Uterus (tissue), 4 donors: ENCODE data around the gene PPRC1. TPM values are rescaled to one million over a fixed set of nuclear protein-coding genes. Genes with fewer than 3 reads are reported as not detected.
A peak's percentile ranks its signal among the peaks of the same experiment; 100 is the strongest.

Experiments used
- DNase-seq, 2 donors: peaks; one replicate each; pipeline ENCODE4 v3.0.0-alpha.2; 2019 to 2020
- H3K27ac ChIP-seq, 2 donors: fragments of 200-600 bp; sonication (generic); 1 replicate in 1 of 2; 2 replicates in 1 of 2; pipeline ENCODE4 v1.5.1; 2016 to 2018
- H3K27me3 ChIP-seq, 2 donors: fragments of 200-600 bp; sonication (generic); one replicate each; pipeline ENCODE4 v1.5.1; 2018 to 2019; ENCODE audit warnings: control low read depth in 1 of 2
- H3K36me3 ChIP-seq, 2 donors: fragments of 200-600 bp; sonication (generic); one replicate each; pipeline ENCODE4 v1.5.1; 2019; ENCODE audit warnings: control low read depth in 1 of 2
- H3K4me1 ChIP-seq, 2 donors: fragments of 200-600 bp; sonication (generic); one replicate each; pipeline ENCODE4 v1.5.1; 2018 to 2019; ENCODE audit warnings: control low read depth in 1 of 2
- H3K4me3 ChIP-seq, 2 donors: fragments of 200-600 bp; sonication (generic); 1 replicate in 1 of 2; 2 replicates in 1 of 2; pipeline ENCODE4 v1.5.1; 2018 to 2019; ENCODE audit warnings: mild to moderate bottlenecking in 1 of 2
- H3K9me3 ChIP-seq, 2 donors: fragments of 200-600 bp; sonication (generic); one replicate each; pipeline ENCODE4 v1.5.1; 2019; ENCODE audit warnings: control low read depth in 1 of 2
- POLR2A ChIP-seq, 2 donors: fragments of 450-650 bp; IDR thresholded peaks; one replicate each; pipeline ENCODE4 v1.6.1; 2016; ENCODE audit warnings: antibody characterized with exemption in 2 of 2, mild to moderate bottlenecking in 1 of 2, moderate library complexity in 1 of 2
- intact Hi-C: fragments of 100-400 bp; cut with DNase I; formaldehyde crosslinking; loops from one replicate; pipeline ENCODE4 v1.15.1; 2023; ENCODE audit warnings: low total_unique reads
- total RNA-seq, 4 donors: library from RNA; depleted of rRNA in 3 of 4; stranded (reverse); fragments of >200 nt in 3 of 4; gene quantifications; one replicate each; pipeline versions ENCODE4 v1.1.0 to v1.2.4, GENCODE V29; 2014 to 2023
- TF ChIP-seq, protein P1 (sequence below), 4 experiments: fragments of 200-600 bp in 2 of 4; fragments of 450-650 bp in 2 of 4; sonication (generic) in 2 of 4; IDR thresholded peaks; one replicate each; pipeline ENCODE4 v1.5.1; 2016 to 2019; ENCODE audit warnings: antibody characterized with exemption in 4 of 4, mild to moderate bottlenecking in 2 of 4, moderate library complexity in 1 of 4
- donor health status: DM: yes; HTN: yes; CAD: no.

The PPRC1 gene
- total RNA-seq, 4 donors from 2014 or later = 1.8 to 58.2 (median 15.5) TPM

DNA sequence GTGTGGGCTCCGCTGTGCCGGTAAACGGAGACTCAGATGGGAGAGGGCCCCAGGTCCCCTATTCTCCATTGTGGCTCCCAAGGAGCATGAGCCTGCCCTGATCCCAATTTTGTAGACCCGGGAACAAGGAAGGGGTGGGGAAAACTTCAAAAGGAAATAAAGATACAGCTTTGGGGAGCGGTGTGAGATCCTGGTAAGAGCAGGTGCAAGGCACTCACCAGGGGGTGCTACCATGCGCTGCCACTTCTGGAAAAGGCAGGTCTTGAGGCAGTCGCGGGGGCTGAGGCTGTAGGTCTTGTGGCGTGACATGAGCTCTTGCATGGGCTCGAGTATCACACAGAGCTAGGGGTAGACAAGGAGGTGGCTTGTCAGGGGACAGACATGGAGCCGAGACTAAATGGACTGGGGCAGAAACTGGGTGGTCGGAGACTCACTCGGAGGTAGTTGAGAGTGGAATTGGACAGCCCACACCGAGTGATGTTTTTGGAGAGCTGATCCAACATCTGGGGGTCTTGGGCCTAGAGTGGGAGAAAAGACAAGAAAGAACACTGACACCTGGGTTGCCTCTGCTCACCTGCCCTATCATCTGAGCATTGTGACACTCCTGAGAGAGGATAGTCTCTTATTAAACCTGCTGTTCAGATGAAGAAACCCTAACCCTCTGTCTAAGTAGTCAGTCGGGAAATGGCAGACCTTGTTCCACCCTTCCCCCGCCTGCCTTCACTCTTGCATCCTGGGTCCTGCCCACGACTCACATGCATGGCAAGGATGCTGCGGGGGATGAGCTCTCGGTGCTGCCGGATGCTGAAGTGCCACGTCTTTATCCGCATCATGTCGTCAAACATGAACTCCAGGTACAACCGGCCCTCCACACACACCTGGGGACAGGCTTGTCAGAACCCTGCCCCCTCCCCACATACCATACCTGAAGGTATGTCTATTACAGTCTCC is 23.4 kb upstream of the PPRC1 start:
- intact Hi-C loops = no loop called here
- Histone ChIP-seq H3K27ac (no peak overlapping the region), H3K36me3 (no peaks in the 10 kb centered on the region), H3K4me3 (no peak overlapping the region), H3K9me3 (no peaks in the 10 kb centered on the region), H3K27me3 (no peaks in the 10 kb centered on the region), H3K4me1 (peaks cover 10% of the 10 kb centered on the region in 2 donors)
- no peak for TF ChIP-seq POLR2A (IDR thresholded peaks at IDR 0.05)
- TF ChIP-seq, protein P1, sequence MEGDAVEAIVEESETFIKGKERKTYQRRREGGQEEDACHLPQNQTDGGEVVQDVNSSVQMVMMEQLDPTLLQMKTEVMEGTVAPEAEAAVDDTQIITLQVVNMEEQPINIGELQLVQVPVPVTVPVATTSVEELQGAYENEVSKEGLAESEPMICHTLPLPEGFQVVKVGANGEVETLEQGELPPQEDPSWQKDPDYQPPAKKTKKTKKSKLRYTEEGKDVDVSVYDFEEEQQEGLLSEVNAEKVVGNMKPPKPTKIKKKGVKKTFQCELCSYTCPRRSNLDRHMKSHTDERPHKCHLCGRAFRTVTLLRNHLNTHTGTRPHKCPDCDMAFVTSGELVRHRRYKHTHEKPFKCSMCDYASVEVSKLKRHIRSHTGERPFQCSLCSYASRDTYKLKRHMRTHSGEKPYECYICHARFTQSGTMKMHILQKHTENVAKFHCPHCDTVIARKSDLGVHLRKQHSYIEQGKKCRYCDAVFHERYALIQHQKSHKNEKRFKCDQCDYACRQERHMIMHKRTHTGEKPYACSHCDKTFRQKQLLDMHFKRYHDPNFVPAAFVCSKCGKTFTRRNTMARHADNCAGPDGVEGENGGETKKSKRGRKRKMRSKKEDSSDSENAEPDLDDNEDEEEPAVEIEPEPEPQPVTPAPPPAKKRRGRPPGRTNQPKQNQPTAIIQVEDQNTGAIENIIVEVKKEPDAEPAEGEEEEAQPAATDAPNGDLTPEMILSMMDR (IDR thresholded peaks at IDR 0.05) = no peak
- no peak for DNase-seq

DNA sequence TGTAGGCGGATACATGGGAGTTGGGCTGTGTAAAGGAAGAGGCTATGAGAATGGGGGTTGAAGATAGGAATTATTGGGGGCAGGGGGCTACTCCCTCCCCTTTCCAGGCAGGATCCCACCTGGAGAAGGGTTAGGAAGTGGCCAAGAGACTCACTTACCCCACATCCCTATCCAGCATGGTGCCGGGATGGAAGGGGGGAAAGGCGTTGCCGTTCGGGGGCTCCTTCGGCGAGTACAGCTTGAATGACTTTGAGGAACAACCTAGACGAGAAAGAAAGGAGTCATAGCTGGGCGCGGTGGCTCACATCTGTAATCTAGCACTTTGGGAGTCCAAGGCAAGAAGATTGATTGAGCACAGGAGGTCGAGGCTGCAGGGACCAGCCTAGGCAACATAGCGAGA is 21.6 kb upstream of the PPRC1 start:
- peaks cover 10 to 20% of the 10 kb centered on the region in 2 donors for H3K4me1 ChIP-seq
- TF ChIP-seq, protein P1 (IDR thresholded peaks at IDR 0.05) = no peak
- no peak for TF ChIP-seq POLR2A (IDR thresholded peaks at IDR 0.05)
- no peaks in the 10 kb centered on the region for H3K9me3 ChIP-seq
- H3K27me3 ChIP-seq = no peaks in the 10 kb centered on the region
- no peak for DNase-seq
- no peak overlapping the region for H3K4me3 ChIP-seq
- H3K27ac ChIP-seq = no peak overlapping the region
- H3K36me3 ChIP-seq = no peaks in the 10 kb centered on the region
- intact Hi-C loops = no loop called here

DNA sequence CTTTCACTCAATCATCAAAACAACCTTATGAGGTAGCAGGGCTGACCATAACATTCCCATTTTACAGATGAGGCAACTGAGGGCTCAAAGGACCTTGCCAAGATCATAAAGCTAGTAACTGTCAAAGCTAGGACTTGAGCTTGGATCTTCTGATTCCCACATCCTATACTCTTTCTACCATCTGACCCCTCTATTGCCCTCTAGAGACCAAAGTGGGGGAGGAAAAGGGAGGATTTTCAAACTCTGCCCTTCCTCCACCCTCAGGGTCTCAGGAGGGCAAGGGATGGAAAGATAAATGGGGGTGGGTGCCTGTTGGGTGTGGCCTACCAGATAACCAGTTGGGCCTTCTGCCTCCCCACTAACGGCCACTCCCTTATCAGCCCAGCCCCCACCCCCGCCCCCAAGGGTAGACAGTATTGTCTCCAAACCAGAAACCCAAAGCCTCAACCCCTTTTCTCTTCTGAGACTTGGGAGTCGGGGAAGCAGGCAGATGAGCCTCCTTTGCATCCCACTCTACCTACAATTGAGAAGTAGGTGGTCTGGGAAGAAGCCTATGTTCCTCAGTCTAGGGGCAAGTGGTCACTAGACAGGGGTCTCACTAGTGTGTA is 20.5 kb upstream of the PPRC1 start:
- intact Hi-C loops = no loop called here

DNA sequence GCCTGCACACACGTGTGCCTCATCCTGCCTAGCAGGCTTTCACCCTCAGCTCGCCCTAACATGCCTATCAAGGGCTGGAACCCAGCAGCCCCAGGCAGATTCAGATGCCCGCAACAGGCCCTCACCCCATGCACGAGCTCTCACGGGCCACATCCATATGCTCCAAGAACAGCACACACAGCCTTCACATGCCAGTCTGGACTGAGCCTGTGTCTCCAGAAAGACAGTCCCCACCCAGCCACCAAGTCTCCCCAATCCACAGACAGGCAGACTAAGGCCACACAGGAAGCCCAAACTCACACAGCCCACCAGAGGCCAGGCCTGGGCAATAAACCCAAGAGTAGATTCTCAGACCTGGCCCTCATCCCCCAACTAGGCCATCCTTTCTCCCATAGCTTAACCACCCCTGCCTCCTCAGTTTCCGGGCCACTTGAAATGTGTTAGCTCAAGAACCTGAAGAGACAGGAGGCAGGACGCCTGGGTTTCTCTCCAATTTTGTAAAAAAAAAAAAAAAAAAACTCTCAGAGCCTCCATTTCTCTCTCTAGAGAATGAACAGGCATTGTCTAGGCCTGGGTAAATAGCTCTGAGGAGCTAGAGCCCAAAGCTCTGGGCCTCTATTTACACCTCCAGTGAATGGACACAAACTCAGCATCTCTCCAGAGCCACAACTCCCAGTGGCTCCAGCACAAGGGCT is 19.4 kb upstream of the PPRC1 start:
- Histone ChIP-seq H3K4me1 (peaks cover 10 to 39% of the 10 kb centered on the region in 2 donors), H3K9me3 (no peaks in the 10 kb centered on the region), H3K4me3 (peak overlapping the region; percentile 45 to 55), H3K27ac (peak overlapping the region; percentile 98 to 100), H3K27me3 (no peaks in the 10 kb centered on the region), H3K36me3 (no peaks in the 10 kb centered on the region)
- TF ChIP-seq POLR2A (IDR thresholded peaks at IDR 0.05) = no peak
- TF ChIP-seq, protein P1 (IDR thresholded peaks at IDR 0.05) = no peak
- intact Hi-C loops = no loop called here
- DNase-seq = no peak

More for the DNA sequence above, 20.5 kb upstream of the PPRC1 start:
- no peaks in the 10 kb centered on the region for H3K36me3 ChIP-seq
- no peak overlapping the region for H3K4me3 ChIP-seq
- no peak for DNase-seq
- peaks cover 10 to 29% of the 10 kb centered on the region in 2 donors for H3K4me1 ChIP-seq
- TF ChIP-seq, protein P1 (IDR thresholded peaks at IDR 0.05) = no peak
- no peak for TF ChIP-seq POLR2A (IDR thresholded peaks at IDR 0.05)
- no peaks in the 10 kb centered on the region for H3K9me3 ChIP-seq
- H3K27me3 ChIP-seq = no peaks in the 10 kb centered on the region
- peak overlapping the region in 1 of 2 donors; percentile 100 for H3K27ac ChIP-seq
